ENCODE results near the gene ADGRV1.

GRCh38 chr5:91024206-91024605 is 465.6 kb downstream of the ADGRV1 start:
- TF ChIP-seq POLR2A (IDR thresholded peaks at IDR 0.05) (no peak), POLR2AphosphoS5 (IDR thresholded peaks at IDR 0.05) (no peak)
